Measurements from ENCODE around the gene ADM.

The ADM gene

DNA sequence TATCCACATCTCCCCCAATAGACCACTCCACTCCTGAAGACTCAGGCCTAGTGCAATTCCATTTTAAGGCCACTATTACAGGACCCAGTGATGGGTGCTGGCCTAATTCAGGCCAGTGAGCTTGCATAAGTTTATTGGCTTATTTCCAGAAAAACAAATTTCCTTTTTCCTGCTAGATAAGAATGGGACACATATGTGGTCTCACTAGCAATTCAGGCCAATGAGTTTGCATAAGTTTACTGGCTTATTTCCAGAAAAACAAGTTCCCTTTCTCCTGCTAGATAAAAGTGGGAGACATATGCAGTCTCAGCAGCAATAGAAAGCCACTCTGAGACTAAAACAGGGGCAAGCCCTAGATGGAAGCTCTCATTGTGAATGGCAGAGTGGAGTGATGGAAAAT, 22.4 kb downstream of the ADM start:
- DNase-seq (ENCODE audit: low read depth in 4 of 4, low spot score in 1 of 4), result no peak

DNA sequence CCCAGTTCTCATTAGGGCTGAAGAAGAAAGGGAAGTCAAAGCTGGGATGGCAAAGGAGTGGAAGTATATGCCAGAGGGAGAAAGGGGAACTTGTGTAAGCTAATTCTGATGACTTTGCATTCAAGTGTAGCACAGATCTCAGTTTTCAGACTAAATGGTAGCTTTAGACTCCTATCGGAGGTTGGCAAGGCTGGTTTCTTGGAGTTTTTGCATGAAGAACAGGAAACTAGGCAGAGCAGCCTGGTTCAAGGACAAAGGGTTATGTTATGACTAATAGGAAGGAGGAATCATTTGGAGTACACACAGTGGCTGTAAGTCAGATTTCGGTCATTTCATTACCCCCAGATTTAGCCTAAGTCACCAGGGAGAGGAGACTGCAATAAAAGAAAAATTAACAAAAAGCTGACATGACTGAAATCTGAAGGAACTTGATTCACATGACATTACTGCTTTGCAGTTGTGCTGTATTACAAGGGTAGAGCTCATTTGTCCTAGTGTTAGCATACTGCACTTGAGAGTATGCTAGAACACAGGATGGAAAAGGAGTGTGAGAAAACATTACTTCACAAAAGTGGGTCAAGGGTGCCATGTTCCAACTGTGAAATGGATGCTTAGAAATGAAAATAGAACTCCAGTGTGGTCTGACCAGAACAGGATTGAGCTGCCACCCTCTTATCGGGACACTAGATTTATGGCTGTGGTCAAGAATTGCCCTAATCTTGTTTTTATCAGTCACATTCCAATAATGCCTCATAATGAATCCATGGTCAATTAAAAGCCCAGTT, 23.6 kb downstream of the ADM start:
- DNase-seq (ENCODE audit: low read depth in 4 of 4, low spot score in 1 of 4), result no peak

DNA sequence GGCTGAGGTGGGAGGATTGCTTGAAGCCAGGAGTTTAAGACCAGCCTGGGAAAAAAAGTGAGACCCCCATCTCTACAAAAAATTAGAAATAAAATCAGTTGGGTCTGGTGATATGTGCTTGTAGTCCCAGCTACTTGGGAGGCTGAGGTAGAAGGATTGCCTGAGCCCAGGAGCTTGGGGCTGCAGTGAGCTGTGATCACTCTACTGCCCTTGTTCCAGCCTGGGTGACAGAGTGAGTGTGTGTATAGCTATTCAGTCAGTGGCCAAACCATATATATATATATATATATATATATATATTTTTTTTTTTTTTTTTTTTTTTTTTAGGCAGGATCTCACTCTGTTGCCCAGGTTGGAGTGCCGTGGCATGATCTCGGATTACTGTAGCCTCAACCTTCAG, 24.5 kb downstream of the ADM start:
- no peak for DNase-seq (ENCODE audit: low read depth in 4 of 4, low spot score in 1 of 4)

DNA sequence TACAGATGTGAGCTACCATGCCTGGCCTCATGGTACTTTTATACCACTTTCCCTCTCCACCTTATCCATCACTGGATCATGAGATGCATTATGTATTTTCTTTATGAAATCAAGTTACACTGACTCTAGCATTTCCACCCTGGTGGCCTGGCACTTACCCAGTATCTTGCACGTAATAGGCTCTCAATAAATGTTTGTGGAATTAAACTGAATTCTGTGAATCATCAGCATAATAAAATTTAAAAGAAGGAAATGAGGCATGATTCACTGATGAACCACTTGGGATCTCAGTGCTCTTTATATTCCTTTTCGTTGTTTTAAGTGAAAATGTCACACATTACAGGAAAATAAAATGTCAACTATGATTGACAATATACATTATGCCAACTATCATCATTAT, 25.1 kb downstream of the ADM start:
- no peak for DNase-seq (ENCODE audit: low read depth in 4 of 4, low spot score in 1 of 4)

DNA sequence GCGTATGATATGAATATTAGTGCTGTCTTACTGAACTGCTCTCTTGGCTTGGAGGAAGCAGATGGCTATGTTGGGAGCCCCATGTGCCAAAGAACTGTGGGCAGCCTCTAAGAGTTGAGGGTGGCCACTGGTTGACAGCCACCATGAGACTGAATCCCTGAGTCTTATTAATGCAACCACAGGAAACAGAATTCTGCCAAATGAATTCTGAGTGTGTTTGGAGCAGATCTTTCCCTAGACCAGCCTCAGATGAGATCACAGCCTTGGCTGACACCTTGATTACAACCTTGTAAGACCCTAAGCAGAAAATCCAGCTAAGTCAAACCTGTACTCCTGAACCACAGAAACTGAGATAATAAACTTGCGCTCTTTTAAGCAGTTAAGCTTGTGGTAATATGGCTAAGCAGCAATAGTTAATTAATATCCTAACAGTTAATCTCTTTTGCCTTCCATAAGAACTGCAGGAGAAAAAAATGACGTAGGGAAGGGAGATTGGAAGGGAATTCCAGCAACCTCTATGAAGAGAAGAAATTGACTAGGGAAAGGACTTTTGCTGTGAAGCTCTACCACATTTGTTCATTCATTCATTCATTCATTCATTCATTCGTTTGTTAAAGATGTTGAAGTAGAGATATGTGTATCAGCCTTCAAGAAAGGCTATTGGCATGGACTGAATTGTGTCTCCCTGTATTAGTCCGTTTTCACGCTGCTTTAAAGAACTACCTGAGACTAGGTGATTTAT, 26.8 kb downstream of the ADM start:
- no peak for DNase-seq (ENCODE audit: low read depth in 4 of 4, low spot score in 1 of 4)

DNA sequence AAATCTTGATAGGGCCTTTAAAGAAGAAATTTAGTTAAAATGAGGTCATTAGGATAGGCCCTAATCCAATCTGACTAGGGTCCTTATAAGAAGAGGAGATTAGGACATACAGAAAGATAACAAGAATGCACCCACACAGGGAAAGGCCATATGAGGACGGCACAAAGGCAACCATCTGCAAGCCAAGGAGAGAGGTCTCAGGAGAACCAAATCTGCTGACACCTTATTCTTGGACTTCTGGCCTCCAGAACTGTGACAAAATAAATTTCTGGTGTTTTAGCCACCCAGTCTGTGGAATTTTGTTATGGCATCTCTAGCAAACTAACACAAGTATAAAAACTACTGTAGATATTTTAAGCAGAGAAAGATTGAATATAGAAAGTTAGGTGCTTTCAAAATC, 28.6 kb downstream of the ADM start:
- no peak for DNase-seq (ENCODE audit: low read depth in 4 of 4, low spot score in 1 of 4)

DNA sequence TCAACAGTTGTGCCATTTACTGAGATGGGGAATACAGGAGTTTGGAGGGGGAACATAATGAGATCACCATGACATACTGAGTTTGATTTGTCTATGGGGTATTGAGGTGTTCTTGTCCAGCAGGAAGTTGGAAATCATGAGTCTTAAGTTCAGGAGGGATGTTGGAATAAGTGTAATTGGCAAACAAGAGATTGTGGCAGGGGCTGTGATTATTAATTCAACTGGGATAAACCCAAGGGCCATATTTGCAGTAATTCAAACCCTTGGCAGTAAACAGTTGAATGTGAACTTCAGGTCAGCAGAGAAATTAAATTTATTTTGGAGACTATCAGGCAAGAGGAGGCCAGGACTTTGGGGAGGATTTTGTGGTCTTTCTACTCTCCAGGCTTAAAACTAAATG, 33.4 kb downstream of the ADM start:
- no peak for DNase-seq (ENCODE audit: low read depth in 4 of 4, low spot score in 1 of 4)

DNA sequence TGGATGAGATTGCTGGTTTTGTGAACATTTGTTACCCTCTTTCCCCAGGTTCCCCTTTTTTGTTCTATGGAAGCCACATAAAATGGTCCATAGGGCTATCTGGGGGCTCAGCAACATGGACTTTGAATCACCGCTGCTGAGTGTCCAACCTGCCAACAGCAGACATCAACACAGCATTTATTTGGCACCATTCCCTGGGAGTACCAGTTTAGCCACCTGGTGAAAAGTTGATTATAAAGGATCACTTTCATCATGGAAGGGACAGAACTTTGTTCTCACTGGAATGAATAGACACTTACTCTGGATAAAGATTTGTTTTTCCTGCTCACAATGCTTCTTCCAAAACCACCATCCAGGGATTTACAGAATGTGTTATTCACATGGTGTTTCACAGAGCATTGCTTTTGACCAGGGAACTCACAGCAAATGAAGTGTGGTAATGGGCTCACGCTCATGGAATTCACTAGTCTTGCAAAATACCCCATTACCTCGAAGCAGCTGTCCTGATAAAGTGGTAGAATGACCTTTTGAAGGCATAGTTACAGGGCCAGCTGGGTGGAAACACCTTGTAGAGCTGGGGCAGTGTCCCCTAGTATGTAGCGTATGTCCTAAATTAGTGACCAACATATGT, 43.9 kb downstream of the ADM start:
- no peak for DNase-seq (ENCODE audit: low read depth in 4 of 4, low spot score in 1 of 4)

DNA sequence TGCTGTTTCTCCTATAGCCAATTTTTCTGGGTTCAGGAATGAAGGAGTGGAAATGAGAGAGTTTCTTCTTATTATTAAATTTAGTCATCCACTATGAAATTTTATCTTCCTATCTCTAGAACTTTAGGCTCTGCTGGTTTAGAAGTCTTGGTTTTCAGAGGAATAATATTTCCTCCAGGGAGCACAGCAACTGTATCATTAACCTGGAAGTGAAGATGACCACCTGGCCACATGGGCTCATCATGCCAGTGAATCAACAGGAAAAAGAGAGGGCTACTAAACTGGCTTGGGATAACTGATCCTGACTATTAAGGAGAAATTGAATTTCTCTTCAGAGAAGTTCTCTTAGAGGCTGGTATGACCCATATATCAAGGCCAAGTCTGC, 44.4 kb downstream of the ADM start:
- DNase-seq (ENCODE audit: low read depth in 4 of 4, low spot score in 1 of 4), result no peak

DNA sequence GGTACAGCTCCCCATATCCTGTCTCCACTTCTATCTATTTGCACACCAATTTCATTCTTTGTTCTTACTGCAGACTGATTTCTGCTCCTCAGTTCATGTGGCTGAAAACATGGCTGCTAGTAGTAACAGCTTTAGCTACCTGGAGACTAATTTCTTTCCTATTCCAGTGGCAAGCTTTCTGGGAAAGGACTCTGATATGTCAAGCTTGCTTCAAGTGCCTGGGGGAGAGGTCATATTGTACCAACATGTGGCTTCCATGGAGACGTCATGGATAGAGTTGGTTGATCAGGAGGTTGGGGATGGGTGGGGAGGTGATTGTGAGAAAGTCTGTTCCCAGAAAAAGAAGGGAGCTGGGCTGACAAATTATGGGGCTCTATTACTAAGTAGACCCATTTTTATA, 44.9 kb downstream of the ADM start:
- DNase-seq (ENCODE audit: low read depth in 4 of 4, low spot score in 1 of 4), result no peak

DNA sequence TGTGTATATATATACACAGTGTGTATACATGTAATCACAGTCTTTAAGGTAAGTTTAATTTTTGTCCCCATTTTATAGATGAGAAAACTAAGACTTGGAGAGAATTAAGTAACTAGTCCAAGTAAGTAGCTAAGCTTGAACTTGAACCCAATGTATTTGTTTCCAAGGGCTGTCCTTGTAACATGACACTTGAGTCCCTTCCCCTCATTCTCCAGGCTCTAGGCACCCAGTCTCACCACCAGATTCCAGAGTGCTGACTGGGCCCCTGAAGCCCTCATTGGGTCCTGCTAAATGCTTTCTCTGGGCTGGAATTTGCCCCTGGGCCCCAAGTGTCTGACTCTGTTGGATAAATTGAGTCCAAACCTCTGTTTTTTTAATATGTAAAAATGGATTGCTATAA, 45.5 kb downstream of the ADM start:
- no peak for DNase-seq (ENCODE audit: low read depth in 4 of 4, low spot score in 1 of 4)

DNA sequence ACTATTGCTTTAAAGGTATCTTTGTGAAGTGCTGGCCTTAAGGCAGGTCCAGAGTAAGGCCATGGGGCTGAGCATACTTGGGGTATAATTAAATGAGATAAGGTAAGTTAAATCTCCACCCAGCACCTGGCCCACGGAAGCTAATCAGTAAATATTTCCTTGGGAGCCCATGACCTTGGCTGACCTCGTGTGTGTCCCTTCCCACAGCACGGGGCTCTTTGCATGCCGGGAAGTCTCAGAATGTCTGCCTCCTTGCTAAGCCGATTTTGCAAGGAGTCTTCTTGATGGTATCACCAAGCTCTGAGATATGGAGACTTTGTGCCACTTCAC, 46.5 kb downstream of the ADM start:
- no peak for DNase-seq (ENCODE audit: low read depth in 4 of 4, low spot score in 1 of 4)

DNA sequence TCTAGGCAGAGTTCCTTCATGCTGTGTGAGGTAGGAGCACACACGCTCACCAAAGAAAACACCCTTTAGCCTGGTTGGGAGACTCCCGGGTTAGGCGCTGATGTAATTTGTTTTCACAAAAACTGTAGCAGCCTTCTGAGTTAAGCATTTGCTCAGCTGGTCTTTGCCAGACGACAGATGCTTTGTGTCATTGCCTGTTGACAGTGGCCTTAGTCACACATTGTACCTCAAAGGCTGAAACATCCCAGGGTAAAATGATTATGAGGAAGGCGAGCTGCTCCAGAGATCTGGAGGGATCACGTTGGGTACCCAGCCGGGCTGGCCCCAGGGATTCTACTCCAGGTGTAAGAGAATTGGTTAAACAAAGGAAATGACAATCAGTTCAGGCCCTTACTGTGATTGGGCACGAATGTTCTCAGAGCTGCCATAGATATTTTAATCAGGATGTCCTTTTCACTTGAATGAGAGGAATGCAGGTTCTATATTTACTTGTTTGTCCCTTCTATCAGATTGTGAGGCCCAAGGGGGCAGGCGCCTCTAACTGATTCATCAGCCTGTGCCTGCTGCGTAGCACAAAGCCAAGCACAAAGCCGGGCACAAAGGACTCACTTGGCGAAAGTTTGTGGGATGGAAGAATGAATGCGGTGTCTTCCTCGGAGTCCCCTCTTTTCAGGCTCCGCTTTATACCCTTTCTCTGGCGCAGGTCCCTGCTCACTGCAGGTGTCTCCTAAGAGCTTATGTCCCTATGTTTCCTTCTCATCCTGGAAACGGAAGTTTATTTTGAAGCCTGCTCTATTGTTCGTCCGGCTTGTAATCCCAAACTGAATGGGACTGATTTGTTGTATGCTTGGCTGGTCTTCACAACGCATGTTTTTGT, 47.1 kb downstream of the ADM start:
- no peak for DNase-seq (ENCODE audit: low read depth in 4 of 4, low spot score in 1 of 4)

DNA sequence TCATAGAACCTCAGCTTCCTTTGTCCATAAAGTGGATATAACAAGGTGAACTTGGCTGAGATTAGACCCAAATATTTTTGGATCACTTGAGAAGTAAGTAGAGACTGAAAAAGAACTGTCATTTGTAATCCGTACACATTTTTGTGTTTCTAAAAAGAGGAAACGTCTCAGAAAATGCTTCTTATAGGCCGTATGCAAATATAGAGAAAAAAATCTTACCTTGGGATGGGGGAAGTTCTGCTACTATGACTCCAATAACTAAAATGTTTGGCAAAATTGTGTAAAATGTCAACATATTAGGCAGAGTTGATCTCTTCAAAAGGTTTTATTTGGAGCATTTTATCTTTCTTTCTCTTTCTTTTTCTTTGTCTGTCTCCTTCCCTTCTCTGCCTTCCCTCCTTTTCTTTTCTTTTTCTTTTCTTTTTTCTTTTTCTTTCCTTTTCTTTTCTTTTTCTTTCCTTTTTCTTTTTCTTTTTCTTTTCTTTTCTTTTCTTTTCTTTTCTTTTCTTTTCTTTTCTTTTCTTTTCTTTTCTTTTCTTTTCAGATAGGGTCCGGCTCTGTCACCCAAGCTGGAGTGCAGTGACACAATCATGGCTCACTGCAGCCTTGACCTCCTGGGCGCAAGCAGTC, 48.2 kb downstream of the ADM start:
- DNase-seq (ENCODE audit: low read depth in 4 of 4, low spot score in 1 of 4), result no peak

DNA sequence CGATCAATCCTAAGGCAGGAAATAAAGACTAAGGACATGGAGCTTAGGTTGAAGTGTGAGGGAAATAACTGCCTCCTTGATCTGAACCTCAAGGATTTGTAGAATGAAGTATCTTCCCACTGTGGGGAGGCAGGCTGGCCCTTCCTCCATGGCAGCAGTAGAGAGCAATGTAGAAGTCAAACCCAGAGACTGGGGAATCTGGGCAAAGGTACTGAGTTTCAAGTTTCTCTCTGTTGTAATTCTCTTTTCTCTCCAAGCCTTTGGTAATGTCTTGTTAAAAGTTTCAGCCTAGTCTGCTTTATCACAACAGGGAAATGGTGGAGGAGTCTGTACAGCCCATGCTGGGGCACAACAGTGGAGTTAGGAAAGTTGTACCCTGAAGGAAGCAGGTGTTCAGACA, 49.5 kb downstream of the ADM start:
- DNase-seq (ENCODE audit: low read depth in 4 of 4, low spot score in 1 of 4), result no peak

DNA sequence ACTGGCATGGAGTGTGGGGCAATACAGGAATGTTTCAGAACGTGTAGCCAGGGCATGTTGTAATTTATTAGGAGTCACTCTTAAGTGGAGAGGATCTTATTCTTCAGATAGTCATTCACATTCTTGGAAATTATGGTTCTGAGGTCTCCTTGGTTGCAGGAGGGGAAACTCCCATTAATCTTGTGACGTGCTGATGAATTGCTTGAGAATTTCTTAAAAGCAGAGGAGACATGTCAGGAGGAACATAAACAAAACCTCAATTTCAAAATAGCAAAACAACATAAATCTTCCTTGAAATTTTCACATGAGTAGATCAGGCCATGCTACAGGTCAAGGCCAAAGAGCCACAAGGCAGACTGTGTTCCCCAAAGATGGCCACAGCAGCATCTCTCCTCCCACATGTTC, 50.4 kb downstream of the ADM start:
- DNase-seq (ENCODE audit: low read depth in 4 of 4, low spot score in 1 of 4), result no peak

DNA sequence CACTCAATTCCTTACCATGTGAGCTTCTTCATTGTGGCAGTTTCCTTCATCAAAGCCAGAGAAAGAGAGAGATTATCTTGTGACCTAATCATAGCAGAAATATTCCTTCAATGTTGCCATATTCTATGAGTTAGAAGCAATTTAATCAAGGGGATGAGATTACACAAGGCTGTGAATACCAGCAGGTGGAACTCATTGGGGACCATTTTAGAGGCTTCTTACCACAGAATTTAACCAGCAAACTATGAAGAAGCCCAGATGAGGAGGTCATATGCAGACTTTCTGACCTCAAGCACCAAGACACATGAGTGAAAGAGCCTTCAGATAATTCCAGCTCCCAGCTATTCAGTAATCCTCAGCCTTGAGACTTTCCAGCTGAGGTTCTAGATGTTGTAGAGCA, 51.3 kb downstream of the ADM start:
- DNase-seq (ENCODE audit: low read depth in 4 of 4, low spot score in 1 of 4), result no peak
